Common myeloid progenitor, CD34-positive (primary cell): ENCODE results near the gene GTF2A1L.
"Not testable (repeated sequence)": the region's sequence is repeated elsewhere in the genome, so short reads cannot be mapped to it uniquely, and the experiment has no call there.

ENCODE experiments used
- CTCF ChIA-PET: fragments of 350-600 bp; sonication (Branson Sonifier 250); formaldehyde crosslinking; loops from one replicate; lab custom pipeline; 2021; ENCODE audit warnings: antibody characterized with exemption; lab: Charles Lee
- POLR2A ChIA-PET: fragments of 350-600 bp; sonication (Branson Sonifier 250); formaldehyde crosslinking; loops from one replicate; lab custom pipeline; 2021; ENCODE audit warnings: antibody characterized with exemption; lab: Charles Lee
- DNase-seq, 3 donors: peaks; one replicate each; pipeline versions ENCODE4 v3.0.0 to v3.0.0-alpha.2; 2013
- H3K27ac ChIP-seq, 2 experiments: 1 replicate in 1 of 2; 2 replicates in 1 of 2; pipeline ENCODE4 v1.7.0; 2013; ENCODE audit warnings: inconsistent platforms in 2 of 2, low read length in 2 of 2, mild to moderate bottlenecking in 2 of 2, low read depth in 1 of 2, moderate library complexity in 1 of 2; ENCODE audit not compliant: severe bottlenecking in 2 of 2, insufficient read depth in 1 of 2, poor library complexity in 1 of 2
- H3K27me3 ChIP-seq, 5 experiments: replicated peaks in 2 of 5; 1 replicate in 3 of 5; 2 replicates in 2 of 5; pipeline versions ENCODE4 v1.6.1 to v1.7.0; 2013; ENCODE audit warnings: low read length in 4 of 5, mild to moderate bottlenecking in 2 of 5, moderate library complexity in 2 of 5, inconsistent platforms in 1 of 5; ENCODE audit not compliant: insufficient read depth in 5 of 5, control insufficient read depth in 4 of 5
- H3K36me3 ChIP-seq, 4 experiments: 1 replicate in 2 of 4; 2 replicates in 2 of 4; pipeline versions ENCODE4 v1.6.1 to v1.7.0; 2013; ENCODE audit warnings: low read length in 3 of 4, control low read depth in 1 of 4, mild to moderate bottlenecking in 1 of 4; ENCODE audit not compliant: control insufficient read depth in 4 of 4, insufficient read depth in 4 of 4
- H3K4me1 ChIP-seq, 4 experiments: 1 replicate in 3 of 4; 2 replicates in 1 of 4; pipeline versions ENCODE4 v1.6.1 to v1.7.1; 2013; ENCODE audit warnings: low read length in 3 of 4, mild to moderate bottlenecking in 3 of 4, control low read depth in 1 of 4, inconsistent platforms in 1 of 4, moderate library complexity in 1 of 4; ENCODE audit not compliant: control insufficient read depth in 4 of 4, insufficient read depth in 4 of 4; ENCODE audit errors: control extremely low read depth in 1 of 4
- H3K4me3 ChIP-seq, 7 experiments: 1 replicate in 4 of 7; 2 replicates in 3 of 7; pipeline versions ENCODE4 v1.5.1 to v1.7.0; 2013; ENCODE audit warnings: mild to moderate bottlenecking in 7 of 7, low read length in 6 of 7, moderate library complexity in 6 of 7, inconsistent platforms in 2 of 7, low read depth in 2 of 7, control low read depth in 1 of 7; ENCODE audit not compliant: insufficient read depth in 4 of 7, control insufficient read depth in 1 of 7; ENCODE audit errors: extremely low read depth in 1 of 7
- H3K9me3 ChIP-seq, 5 experiments: 1 replicate in 4 of 5; 2 replicates in 1 of 5; pipeline versions ENCODE4 v1.6.1 to v1.7.1; 2013; ENCODE audit warnings: low read length in 4 of 5, mild to moderate bottlenecking in 2 of 5, inconsistent platforms in 1 of 5, low read depth in 1 of 5, moderate library complexity in 1 of 5; ENCODE audit not compliant: control insufficient read depth in 4 of 5, insufficient read depth in 2 of 5; ENCODE audit errors: control extremely low read depth in 1 of 5
- WGBS: methylation state at CpG from one replicate; pipeline ENCODE4 v1.1.5; 2013; ENCODE audit not compliant: insufficient coverage; 5-methylcytosine and 5-hydroxymethylcytosine counted together

Gene GTF2A1L

GRCh38 chr2:48592067-48592466 is 25.6 kb upstream of the GTF2A1L start:
- DNase-seq, result no peak
- peaks cover 0 to 3% (median 1%) of the 10 kb centered on the region in 4 experiments for H3K4me1 ChIP-seq
- no peaks in the 10 kb centered on the region for H3K27me3 ChIP-seq
- no peak overlapping the region for H3K4me3 ChIP-seq
- H3K36me3 ChIP-seq, result no peaks in the 10 kb centered on the region
- ChIA-PET POLR2A (no interaction called here), CTCF (interaction anchor here (1.1 kb wide), 1 partner anchor 9 kb away, joined by 4 read pairs; no protein-coding TSS in a partner anchor)
- no peak overlapping the region for H3K27ac ChIP-seq
- WGBS, result no CpG with 5 or more reads among the region's 2 CpGs
- H3K9me3 ChIP-seq, result no peaks in the 10 kb centered on the region

DNA sequence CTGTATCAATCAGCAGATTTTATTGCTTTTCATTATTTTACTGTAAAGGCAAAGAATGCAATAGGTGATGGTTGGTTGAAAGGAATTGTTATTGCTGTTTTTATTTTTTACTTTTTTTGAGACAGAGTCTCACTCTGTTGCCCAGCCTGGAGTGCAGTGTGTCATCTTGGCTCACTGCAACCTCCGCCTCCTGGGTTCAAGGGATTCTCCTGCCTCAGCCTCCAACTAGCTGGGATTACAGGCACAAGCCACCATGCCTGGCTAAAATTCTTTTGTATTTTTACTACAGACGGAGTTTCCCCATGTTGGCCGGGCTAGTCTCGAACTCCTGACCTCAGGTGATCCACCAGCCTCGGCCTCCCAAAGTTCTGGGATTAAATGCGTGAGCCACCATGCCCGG is 20.9 kb upstream of the GTF2A1L start:
- CTCF ChIA-PET, POLR2A ChIA-PET: not testable (repeated sequence)

DNA sequence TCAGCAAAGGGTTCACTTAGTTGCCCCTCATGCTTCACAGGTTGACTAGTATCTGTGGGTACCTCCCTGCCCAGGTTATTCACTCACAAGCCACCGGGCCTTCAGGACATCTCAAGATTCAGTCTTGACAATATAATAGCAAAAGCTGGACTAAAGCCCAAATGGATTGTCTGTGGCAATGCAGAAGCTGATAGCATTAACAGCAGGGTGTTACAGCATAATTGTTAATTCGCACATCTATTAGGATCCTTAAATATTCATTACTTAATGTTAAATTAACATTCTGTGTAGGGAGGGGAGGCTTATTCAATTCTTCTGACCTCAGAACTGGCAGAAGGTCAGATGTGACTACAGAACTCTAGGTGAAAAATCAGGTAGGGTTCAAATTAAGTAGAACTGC is 20.2 kb upstream of the GTF2A1L start:
- DNase-seq, result no peak
- Histone ChIP-seq H3K27me3 (no peaks in the 10 kb centered on the region), H3K27ac (no peak overlapping the region), H3K36me3 (no peaks in the 10 kb centered on the region), H3K4me1 (no peaks in the 10 kb centered on the region), H3K9me3 (no peaks in the 10 kb centered on the region), H3K4me3 (no peak overlapping the region)
- ChIA-PET CTCF (interaction anchor here (1.2 kb wide), 1 partner anchor 9 kb away, joined by 3 read pairs; no protein-coding TSS in a partner anchor), POLR2A (no interaction called here)
- 100% methylated on average over 1 of the region's 2 CpGs for WGBS

More for the DNA sequence above, 20.9 kb upstream of the GTF2A1L start:
- not testable (repeated sequence) for H3K27me3 ChIP-seq, H3K4me1 ChIP-seq, DNase-seq, H3K27ac ChIP-seq, H3K9me3 ChIP-seq, H3K4me3 ChIP-seq, H3K36me3 ChIP-seq
- WGBS, result 97% methylated on average over 5 of the region's 7 CpGs

- CTCF ChIA-PET, result interaction anchor here (1.1 to 1.7 kb wide), 5 partner anchors 8 to 23 kb away, joined by 3 to 6 read pairs (median 4); partner anchors contain the start of gene GTF2A1L
- no peaks in the 10 kb centered on the region for H3K4me1 ChIP-seq
- H3K9me3 ChIP-seq, result no peaks in the 10 kb centered on the region
- H3K27me3 ChIP-seq, result no peaks in the 10 kb centered on the region
- H3K27ac ChIP-seq, result no peak overlapping the region
- DNase-seq, result peak; percentile 33 to 64 (median 48)
- POLR2A ChIA-PET, result no interaction called here
- no peaks in the 10 kb centered on the region for H3K36me3 ChIP-seq
- 13% methylated on average over 3 of the region's 4 CpGs for WGBS
- H3K4me3 ChIP-seq, result no peak overlapping the region
Observed at GRCh38 chr2:48600204-48600813, 17.3 kb upstream of the GTF2A1L start.

- no peaks in the 10 kb centered on the region for H3K9me3 ChIP-seq
- 100% methylated on average over 2 of the region's 3 CpGs for WGBS
- no peak overlapping the region for H3K4me3 ChIP-seq
- POLR2A ChIA-PET, result no interaction called here
- no peak overlapping the region for H3K27ac ChIP-seq
- H3K36me3 ChIP-seq, result no peaks in the 10 kb centered on the region
- H3K4me1 ChIP-seq, result no peaks in the 10 kb centered on the region
- no peak for DNase-seq
- CTCF ChIA-PET, result interaction anchor here (1.1 to 1.7 kb wide), 5 partner anchors 9 to 22 kb away, joined by 3 to 6 read pairs (median 4); partner anchors contain the start of gene GTF2A1L
- no peaks in the 10 kb centered on the region for H3K27me3 ChIP-seq
Observed at GRCh38 chr2:48600917-48601316, 16.7 kb upstream of the GTF2A1L start.

DNA sequence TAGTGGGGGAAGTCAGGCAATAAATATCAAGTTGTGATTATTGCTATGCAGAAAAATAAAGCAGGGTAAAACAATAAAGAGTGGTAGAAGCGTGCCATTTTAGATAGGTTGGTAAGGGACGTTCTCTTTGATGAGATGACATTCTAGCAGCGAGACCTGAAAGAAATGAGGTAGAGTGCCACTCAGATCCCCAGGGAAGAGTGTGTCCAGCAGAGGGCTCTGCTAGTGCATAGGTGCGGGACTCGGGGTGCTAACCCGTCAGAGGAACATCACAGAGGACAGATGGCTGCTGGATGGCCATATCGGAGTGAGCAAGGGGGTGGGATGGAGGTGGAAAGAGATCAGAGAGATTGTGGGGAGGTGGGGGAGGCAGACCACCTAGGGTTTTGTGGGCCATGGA is 16.3 kb upstream of the GTF2A1L start:
- Histone ChIP-seq H3K4me3 (no peak overlapping the region), H3K9me3 (no peaks in the 10 kb centered on the region), H3K4me1 (no peaks in the 10 kb centered on the region), H3K27ac (no peak overlapping the region), H3K36me3 (no peaks in the 10 kb centered on the region), H3K27me3 (no peaks in the 10 kb centered on the region)
- POLR2A ChIA-PET, result no interaction called here
- CTCF ChIA-PET, result interaction anchor here (1.4 to 1.7 kb wide), 3 partner anchors 9 to 17 kb away, joined by 4 to 6 read pairs (median 4); partner anchors contain the start of gene GTF2A1L
- 46% methylated on average over 6 of the region's 7 CpGs for WGBS
- peak; percentile 21 to 23 (median 21) for DNase-seq

GRCh38 chr2:48605482-48606175 is 12.0 kb upstream of the GTF2A1L start:
- ChIA-PET POLR2A (no interaction called here), CTCF (no interaction called here)
- Histone ChIP-seq H3K36me3 (no peaks in the 10 kb centered on the region), H3K27ac (peak overlapping the region in 1 of 2 experiments; percentile 27), H3K4me1 (no peaks in the 10 kb centered on the region), H3K4me3 (no peak overlapping the region), H3K27me3 (no peaks in the 10 kb centered on the region), H3K9me3 (no peaks in the 10 kb centered on the region)
- DNase-seq, result peak; percentile 70 to 93 (median 79)
- no CpG with 5 or more reads among the region's 5 CpGs for WGBS
